Measurements from ENCODE around the gene SHISA8.
"Not testable (repeated sequence)": the region's sequence is repeated elsewhere in the genome, so short reads cannot be mapped to it uniquely, and the experiment has no call there.

SHISA8 gene

GRCh38 chr22:41898645-41899044 lies 16.2 kb downstream of the SHISA8 start:
- DNase-seq: no peak

- DNase-seq: no peak
Observed at GRCh38 chr22:41893591-41894375, 21.1 kb downstream of the SHISA8 start.

- DNase-seq: no peak
Observed at GRCh38 chr22:41892721-41893120, 22.2 kb downstream of the SHISA8 start.

- no peak for DNase-seq
Observed at GRCh38 chr22:41891407-41891806, 23.5 kb downstream of the SHISA8 start.

- no peak for DNase-seq
Observed at GRCh38 chr22:41888627-41889200, 26.2 kb downstream of the SHISA8 start.

GRCh38 chr22:41885516-41885915 lies 29.4 kb downstream of the SHISA8 start:
- no peak for DNase-seq

- DNase-seq: no peak
Observed at GRCh38 chr22:41885116-41885515, 29.8 kb downstream of the SHISA8 start.

- DNase-seq: no peak
Observed at GRCh38 chr22:41883400-41883799, 31.5 kb downstream of the SHISA8 start.

GRCh38 chr22:41880653-41881052 lies 34.2 kb downstream of the SHISA8 start:
- DNase-seq: no peak

- no peak for DNase-seq
Observed at GRCh38 chr22:41876675-41877074, 38.2 kb downstream of the SHISA8 start.

- peak; percentile 31 for DNase-seq
Observed at GRCh38 chr22:41876275-41876674, 38.6 kb downstream of the SHISA8 start.

- DNase-seq: peak; percentile 23
Observed at GRCh38 chr22:41875531-41876270, 39.2 kb downstream of the SHISA8 start.

GRCh38 chr22:41874090-41874489 lies 40.8 kb downstream of the SHISA8 start:
- no peak for DNase-seq

GRCh38 chr22:41873391-41873790 lies 41.5 kb downstream of the SHISA8 start:
- DNase-seq: no peak

GRCh38 chr22:41870786-41871185 lies 44.1 kb downstream of the SHISA8 start:
- no peak for DNase-seq

GRCh38 chr22:41870081-41870480 lies 44.8 kb downstream of the SHISA8 start:
- DNase-seq: not testable (repeated sequence)

GRCh38 chr22:41868556-41868955 lies 46.3 kb downstream of the SHISA8 start:
- no peak for DNase-seq

GRCh38 chr22:41863472-41863871 lies 51.4 kb downstream of the SHISA8 start:
- no peak for DNase-seq

GRCh38 chr22:41862530-41863266 lies 52.2 kb downstream of the SHISA8 start:
- peak; percentile 25 for DNase-seq

GRCh38 chr22:41862160-41862529 lies 52.7 kb downstream of the SHISA8 start:
- DNase-seq: peak; percentile 16
